Measurements from ENCODE around the gene RFX7.

RFX7 gene

GRCh38 chr15:56042498-56042897 is 201.2 kb downstream of the RFX7 start:
- no peak for DNase-seq

GRCh38 chr15:56042031-56042430 is 201.6 kb downstream of the RFX7 start:
- DNase-seq, result no peak

GRCh38 chr15:56040081-56041035 is 203.3 kb downstream of the RFX7 start:
- DNase-seq, result no peak

GRCh38 chr15:56038707-56039106 is 205.0 kb downstream of the RFX7 start:
- DNase-seq, result no peak

- no peak for DNase-seq
These were observed 205.7 kb downstream of the RFX7 start for GRCh38 chr15:56038015-56038414.
